Caco-2 (cell line): ENCODE data around the gene MAML1. TPM values are rescaled to one million over a fixed set of nuclear protein-coding genes. Genes with fewer than 3 reads are reported as not detected.

ENCODE experiments used
- BruUV-seq: library from RNA; stranded (reverse); fragments of 400-500 nt; replicated peaks from 2 replicates; lab custom pipeline; 2021; lab: Mats Ljungman, UMichigan
- CTCF ChIA-PET: fragments of 300-600 bp; sonication (Branson Sonifier 250); formaldehyde crosslinking; loops from one replicate; lab custom pipeline; 2022; ENCODE audit warnings: antibody characterized with exemption; lab: Charles Lee
- POLR2A ChIA-PET: fragments of 300-600 bp; sonication (Branson Sonifier 250); formaldehyde crosslinking; loops from one replicate; lab custom pipeline; 2022; ENCODE audit warnings: antibody characterized with exemption; lab: Charles Lee
- DNase-seq, 2 experiments: peaks; one replicate each; pipeline versions ENCODE4 v3.0.0 to v3.0.0-alpha.2; 2020 to 2022
- H3K27me3 ChIP-seq: replicated peaks from 2 replicates; pipeline ENCODE4 v1.6.0; 2011; ENCODE audit warnings: low read length; ENCODE audit not compliant: control insufficient read depth, insufficient read depth
- H3K36me3 ChIP-seq: 2 replicates; pipeline ENCODE4 v1.5.1; 2011; ENCODE audit warnings: low read length; ENCODE audit not compliant: control insufficient read depth, insufficient read depth
- H3K4me1 ChIP-seq: fragments of 250-450 bp; sonication (Bioruptor Pico); 2 replicates; pipeline ENCODE4 v1.5.1; 2020; ENCODE audit warnings: mild to moderate bottlenecking
- H3K4me3 ChIP-seq: 2 replicates; pipeline ENCODE4 v1.5.1; 2011; ENCODE audit warnings: low read depth, mild to moderate bottlenecking, control low read depth, low read length
- H3K9me3 ChIP-seq: fragments of 250-450 bp; sonication (Bioruptor Pico); 2 replicates; pipeline ENCODE4 v1.5.1; 2020; ENCODE audit warnings: mild to moderate bottlenecking, moderate library complexity
- H3K27ac Mint-ChIP-seq: one replicate; pipeline ENCODE4 v1.8.0; 2022; ENCODE audit warnings: mixed read lengths; ENCODE audit not compliant: unreplicated experiment
- H3K27me3 Mint-ChIP-seq: one replicate; pipeline ENCODE4 v1.8.0; 2022; ENCODE audit warnings: mixed read lengths; ENCODE audit not compliant: insufficient read depth, unreplicated experiment
- H3K36me3 Mint-ChIP-seq: one replicate; pipeline ENCODE4 v1.8.0; 2022; ENCODE audit warnings: mild to moderate bottlenecking, mixed read lengths; ENCODE audit not compliant: insufficient read depth, unreplicated experiment
- H3K4me1 Mint-ChIP-seq: one replicate; pipeline ENCODE4 v1.8.0; 2022; ENCODE audit warnings: low read depth, mixed read lengths; ENCODE audit not compliant: unreplicated experiment
- H3K4me3 Mint-ChIP-seq: one replicate; pipeline ENCODE4 v1.8.0; 2022; ENCODE audit warnings: mild to moderate bottlenecking, moderate library complexity, mixed read lengths; ENCODE audit not compliant: unreplicated experiment
- H3K9me3 Mint-ChIP-seq: one replicate; pipeline ENCODE4 v1.8.0; 2022; ENCODE audit warnings: mixed read lengths; ENCODE audit not compliant: unreplicated experiment
- CTCF ChIP-seq, 2 experiments: fragments of 200-600 bp in 1 of 2; IDR thresholded peaks; 1 replicate in 1 of 2; 2 replicates in 1 of 2; pipeline versions ENCODE4 v1.5.1 to v1.8.0; 2011 to 2022; ENCODE audit warnings: antibody characterized with exemption in 1 of 2, control low read depth in 1 of 2, inconsistent platforms in 1 of 2, low read depth in 1 of 2, low read length in 1 of 2, mild to moderate bottlenecking in 1 of 2, moderate library complexity in 1 of 2; ENCODE audit not compliant: insufficient read depth in 1 of 2, severe bottlenecking in 1 of 2, unreplicated experiment in 1 of 2
- intact Hi-C: fragments of 100-400 bp; cut with micrococcal nuclease; formaldehyde crosslinking; loops from one replicate; pipeline ENCODE4 v1.10.0; 2022; ENCODE audit not compliant: unreplicated experiment
- total RNA-seq: library from RNA; stranded (reverse); gene quantifications from 2 replicates; pipeline ENCODE4 v1.2.3, GENCODE V29; 2022

Gene MAML1
- total RNA-seq, 1 experiment from 2014 or later: 41.3 TPM

DNA sequence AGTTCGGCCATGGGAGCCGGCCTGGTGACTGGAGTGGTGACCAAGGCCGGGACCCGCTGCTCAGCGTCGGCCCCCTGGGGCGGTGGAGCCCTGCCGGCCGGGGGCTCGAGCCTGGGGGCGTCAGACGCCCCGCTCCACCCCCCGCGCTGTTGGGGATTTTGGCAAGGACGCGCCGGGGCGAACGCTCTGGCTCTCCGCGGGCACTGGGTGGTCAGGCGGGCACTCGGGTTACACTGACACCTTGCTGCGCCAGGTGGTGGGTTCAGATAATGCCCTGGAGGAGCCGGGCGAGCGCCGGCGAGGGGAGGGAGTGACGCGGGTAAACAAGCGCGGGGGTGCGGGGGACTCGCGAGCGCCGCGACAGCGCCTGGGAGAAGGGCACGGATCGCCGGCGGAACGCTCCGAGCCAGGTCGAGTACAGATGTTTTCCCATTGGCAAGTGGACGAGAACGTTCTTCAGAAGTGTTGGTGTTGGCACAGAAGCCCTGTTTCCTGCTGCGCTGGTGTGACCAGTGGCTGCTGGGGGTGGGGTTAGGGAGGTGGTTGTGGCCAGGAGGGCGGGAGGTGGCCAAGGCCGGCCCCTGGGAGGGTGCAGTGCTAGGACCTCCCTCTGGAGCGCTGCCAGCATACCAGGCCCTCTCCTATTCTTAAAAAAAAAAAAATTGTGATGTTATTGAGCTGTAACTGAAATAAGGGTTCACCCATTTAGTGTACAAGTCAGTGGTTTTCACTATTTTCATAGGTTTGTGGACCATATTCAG, 88.9 kb downstream of the MAML1 start:
- peak overlapping the region; percentile 89 for H3K27ac Mint-ChIP-seq
- H3K4me1 ChIP-seq: peaks cover 59% of the 10 kb centered on the region
- H3K36me3 Mint-ChIP-seq: peaks cover 89% of the 10 kb centered on the region
- BruUV-seq: no TSS peak
- ChIA-PET POLR2A (interaction anchor here (0.6 to 1.0 kb wide), 2 partner anchors 10 to 72 kb away, joined by 4 to 7 read pairs; no protein-coding TSS in a partner anchor), CTCF (no interaction called here)
- H3K4me3 Mint-ChIP-seq: peak overlapping the region; percentile 88
- DNase-seq: peak; percentile 90
- TF ChIP-seq CTCF (IDR thresholded peaks at IDR 0.05; ENCODE audit: insufficient read depth in 1 of 2, low read depth in 1 of 2, low read length in 1 of 2, severe bottlenecking in 1 of 2, unreplicated experiment in 1 of 2): no peak
- peak overlapping the region; percentile 97 for H3K4me3 ChIP-seq
- H3K36me3 ChIP-seq: peaks cover 14% of the 10 kb centered on the region
- no peaks in the 10 kb centered on the region for H3K27me3 ChIP-seq
- no peaks in the 10 kb centered on the region for H3K9me3 Mint-ChIP-seq
- H3K27me3 Mint-ChIP-seq: no peaks in the 10 kb centered on the region
- peaks cover 37% of the 10 kb centered on the region for H3K4me1 Mint-ChIP-seq
- intact Hi-C loops: loop anchor here (2.0 kb wide), 1 partner anchor 59 kb away; no protein-coding TSS in a partner anchor
- no peaks in the 10 kb centered on the region for H3K9me3 ChIP-seq

GRCh38 chr5:179822059-179822432, 89.4 kb downstream of the MAML1 start:
- peak overlapping the region; percentile 88 for H3K4me3 Mint-ChIP-seq
- no peak for DNase-seq
- H3K4me1 ChIP-seq: peaks cover 59% of the 10 kb centered on the region
- peaks cover 16% of the 10 kb centered on the region for H3K36me3 ChIP-seq
- no peaks in the 10 kb centered on the region for H3K9me3 ChIP-seq
- intact Hi-C loops: no loop called here
- peaks cover 95% of the 10 kb centered on the region for H3K36me3 Mint-ChIP-seq
- TSS peak; percentile 56 for BruUV-seq
- peak overlapping the region; percentile 97 for H3K4me3 ChIP-seq
- no peaks in the 10 kb centered on the region for H3K27me3 Mint-ChIP-seq
- peaks cover 37% of the 10 kb centered on the region for H3K4me1 Mint-ChIP-seq
- ChIA-PET POLR2A (interaction anchor here (0.6 kb wide), 1 partner anchor 72 kb away, joined by 4 read pairs; no protein-coding TSS in a partner anchor), CTCF (no interaction called here)
- no peaks in the 10 kb centered on the region for H3K27me3 ChIP-seq
- peak overlapping the region; percentile 89 for H3K27ac Mint-ChIP-seq
- no peaks in the 10 kb centered on the region for H3K9me3 Mint-ChIP-seq
- no peak for TF ChIP-seq CTCF (IDR thresholded peaks at IDR 0.05; ENCODE audit: insufficient read depth in 1 of 2, low read depth in 1 of 2, low read length in 1 of 2, severe bottlenecking in 1 of 2, unreplicated experiment in 1 of 2)

DNA sequence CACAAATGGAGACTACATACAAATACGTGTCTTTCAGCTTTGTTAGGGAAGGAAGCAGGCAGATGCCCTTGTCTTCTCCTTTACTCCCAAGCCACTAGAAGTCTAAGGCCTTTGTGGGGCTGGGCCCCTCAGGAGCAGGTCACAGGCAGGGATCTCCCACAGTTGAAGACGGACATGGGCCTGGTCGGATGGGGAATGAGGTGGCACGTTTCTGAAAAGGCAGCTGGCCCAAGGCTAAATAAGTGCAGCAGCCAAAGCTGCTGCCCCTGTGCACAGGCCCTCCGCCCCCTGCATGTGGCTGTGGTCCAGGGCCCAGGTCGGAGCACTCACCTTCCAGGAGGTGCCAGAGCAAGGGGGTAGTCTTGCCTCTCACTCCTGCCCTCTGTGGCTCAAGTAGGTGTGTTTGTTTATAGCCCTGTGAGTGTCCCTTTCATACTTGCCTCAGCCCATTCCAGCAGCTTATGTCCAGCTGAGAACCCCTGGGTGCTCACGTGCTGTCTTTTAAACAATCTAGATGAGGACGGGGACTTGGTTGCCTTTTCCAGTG, 89.9 kb downstream of the MAML1 start:
- H3K4me1 ChIP-seq: peaks cover 57% of the 10 kb centered on the region
- Mint-ChIP-seq H3K36me3 (peaks cover 99% of the 10 kb centered on the region), H3K4me1 (peaks cover 37% of the 10 kb centered on the region), H3K27ac (peak overlapping the region; percentile 89), H3K4me3 (peak overlapping the region; percentile 88), H3K9me3 (no peaks in the 10 kb centered on the region), H3K27me3 (no peaks in the 10 kb centered on the region)
- H3K4me3 ChIP-seq: peak overlapping the region; percentile 97
- H3K27me3 ChIP-seq: no peaks in the 10 kb centered on the region
- ChIA-PET POLR2A (interaction anchor here (0.6 kb wide), 2 partner anchors 12 to 73 kb away, joined by 4 to 8 read pairs; no protein-coding TSS in a partner anchor), CTCF (no interaction called here)
- intact Hi-C loops: no loop called here
- DNase-seq: no peak
- peaks cover 17% of the 10 kb centered on the region for H3K36me3 ChIP-seq
- no peaks in the 10 kb centered on the region for H3K9me3 ChIP-seq
- TF ChIP-seq CTCF (IDR thresholded peaks at IDR 0.05; ENCODE audit: insufficient read depth in 1 of 2, low read depth in 1 of 2, low read length in 1 of 2, severe bottlenecking in 1 of 2, unreplicated experiment in 1 of 2): no peak
- BruUV-seq: no TSS peak
